Measurements from ENCODE around the gene MAP3K7. TPM values are rescaled to one million over a fixed set of nuclear protein-coding genes. Genes with fewer than 3 reads are reported as not detected.
"Not testable (repeated sequence)": the region's sequence is repeated elsewhere in the genome, so short reads cannot be mapped to it uniquely, and the experiment has no call there.

The MAP3K7 gene
- total RNA-seq, 4 donors from 2014 or later, result 21.7 to 27.9 (median 25.3) TPM

GRCh38 chr6:90581146-90581545 lies 5.7 kb downstream of the MAP3K7 start:
- no peak for TF ChIP-seq CTCF (IDR thresholded peaks at IDR 0.05)
- ATAC-seq (ENCODE audit: low FRiP score) (no peak), DNase-seq (ENCODE audit: low spot score) (no peak)

- DNase-seq (ENCODE audit: low spot score) (no peak), ATAC-seq (ENCODE audit: low FRiP score) (no peak)
- no peak for TF ChIP-seq CTCF (IDR thresholded peaks at IDR 0.05)
Measured at GRCh38 chr6:90578894-90579549, 7.8 kb downstream of the MAP3K7 start.

- DNase-seq (ENCODE audit: low spot score), result no peak
- no peak for TF ChIP-seq CTCF (IDR thresholded peaks at IDR 0.05)
- no peak for ATAC-seq (ENCODE audit: low FRiP score)
Measured at GRCh38 chr6:90575267-90575666, 11.6 kb downstream of the MAP3K7 start.

- ATAC-seq (ENCODE audit: low FRiP score) (no peak), DNase-seq (ENCODE audit: low spot score) (no peak)
- no peak for TF ChIP-seq CTCF (IDR thresholded peaks at IDR 0.05)
Measured at GRCh38 chr6:90574610-90575009, 12.3 kb downstream of the MAP3K7 start.

- ATAC-seq (ENCODE audit: low FRiP score) (no peak), DNase-seq (ENCODE audit: low spot score) (no peak)
- TF ChIP-seq CTCF (IDR thresholded peaks at IDR 0.05), result no peak
Measured at GRCh38 chr6:90573624-90574023, 13.2 kb downstream of the MAP3K7 start.

- TF ChIP-seq CTCF (IDR thresholded peaks at IDR 0.05), result no peak
- no peak for DNase-seq (ENCODE audit: low spot score)
Measured at GRCh38 chr6:90572856-90573255, 14.0 kb downstream of the MAP3K7 start.

GRCh38 chr6:90569223-90569622 lies 17.6 kb downstream of the MAP3K7 start:
- no peak for TF ChIP-seq CTCF (IDR thresholded peaks at IDR 0.05)
- ATAC-seq (ENCODE audit: low FRiP score) (no peak), DNase-seq (ENCODE audit: low spot score) (no peak)

More at GRCh38 chr6:90572856-90573255, 14.0 kb downstream of the MAP3K7 start:
- no peak for ATAC-seq (ENCODE audit: low FRiP score)

- DNase-seq (ENCODE audit: low spot score); ATAC-seq (ENCODE audit: low FRiP score): not testable (repeated sequence)
Measured at GRCh38 chr6:90567682-90568081, 19.2 kb downstream of the MAP3K7 start.

- ATAC-seq (ENCODE audit: low FRiP score); DNase-seq (ENCODE audit: low spot score): not testable (repeated sequence)
Measured at GRCh38 chr6:90562341-90562740, 24.5 kb downstream of the MAP3K7 start.
